ENCODE measurements around the gene RERE. TPM values are rescaled to one million over a fixed set of nuclear protein-coding genes. Genes with fewer than 3 reads are reported as not detected.
A peak's percentile ranks its signal among the peaks of the same experiment; 100 is the strongest.

The RERE gene
- total RNA-seq, 1 donor, result 55.0 TPM

GRCh38 chr1:8670371-8670818 lies 147.0 kb downstream of the RERE start:
- DNase-seq (ENCODE audit: insufficient read length, low spot score, missing footprints), result no peak
- Histone ChIP-seq H3K27ac (ENCODE audit: low read depth, low read length) (peak overlapping the region; percentile 5), H2AFZ (ENCODE audit: low read length) (no peak overlapping the region), H3K36me3 (ENCODE audit: insufficient read depth, low read length) (no peaks in the 10 kb centered on the region), H3K4me2 (ENCODE audit: insufficient read depth, low read length) (peak overlapping the region; percentile 37), H3K4me3 (ENCODE audit: insufficient read depth, low read length) (no peak overlapping the region), H3K27me3 (ENCODE audit: insufficient read depth, low read length) (no peaks in the 10 kb centered on the region), H3K4me1 (ENCODE audit: insufficient read depth, low read length) (peaks cover 48% of the 10 kb centered on the region), H3K79me2 (ENCODE audit: insufficient read depth, low read length) (peaks cover 85% of the 10 kb centered on the region), H4K20me1 (ENCODE audit: insufficient read depth, low read length) (no peaks in the 10 kb centered on the region), H3K9me3 (ENCODE audit: low read depth, low read length) (no peaks in the 10 kb centered on the region)
- TF ChIP-seq CTCF (IDR thresholded peaks at IDR 0.05; ENCODE audit: extremely low read depth, low read depth, low read length), result no peak

GRCh38 chr1:8669606-8670335 lies 147.7 kb downstream of the RERE start:
- Histone ChIP-seq H3K4me1 (ENCODE audit: insufficient read depth, low read length) (peaks cover 42% of the 10 kb centered on the region), H3K27ac (ENCODE audit: low read depth, low read length) (no peak overlapping the region), H3K4me3 (ENCODE audit: insufficient read depth, low read length) (no peak overlapping the region), H4K20me1 (ENCODE audit: insufficient read depth, low read length) (no peaks in the 10 kb centered on the region), H3K9me3 (ENCODE audit: low read depth, low read length) (no peaks in the 10 kb centered on the region), H3K27me3 (ENCODE audit: insufficient read depth, low read length) (no peaks in the 10 kb centered on the region), H3K4me2 (ENCODE audit: insufficient read depth, low read length) (no peak overlapping the region), H3K79me2 (ENCODE audit: insufficient read depth, low read length) (peaks cover 86% of the 10 kb centered on the region), H3K36me3 (ENCODE audit: insufficient read depth, low read length) (no peaks in the 10 kb centered on the region), H2AFZ (ENCODE audit: low read length) (no peak overlapping the region)
- DNase-seq (ENCODE audit: insufficient read length, low spot score, missing footprints), result no peak
- TF ChIP-seq CTCF (IDR thresholded peaks at IDR 0.05; ENCODE audit: extremely low read depth, low read depth, low read length), result no peak

- H4K20me1 ChIP-seq (ENCODE audit: insufficient read depth, low read length), result no peaks in the 10 kb centered on the region
- no peaks in the 10 kb centered on the region for H3K36me3 ChIP-seq (ENCODE audit: insufficient read depth, low read length)
- no peak overlapping the region for H3K4me3 ChIP-seq (ENCODE audit: insufficient read depth, low read length)
- H3K79me2 ChIP-seq (ENCODE audit: insufficient read depth, low read length), result peaks cover 89% of the 10 kb centered on the region
- no peak overlapping the region for H2AFZ ChIP-seq (ENCODE audit: low read length)
- H3K27me3 ChIP-seq (ENCODE audit: insufficient read depth, low read length), result no peaks in the 10 kb centered on the region
- peak overlapping the region; percentile 25 for H3K4me2 ChIP-seq (ENCODE audit: insufficient read depth, low read length)
- H3K9me3 ChIP-seq (ENCODE audit: low read depth, low read length), result no peaks in the 10 kb centered on the region
- no peak for DNase-seq (ENCODE audit: insufficient read length, low spot score, missing footprints)
- no peak for TF ChIP-seq CTCF (IDR thresholded peaks at IDR 0.05; ENCODE audit: extremely low read depth, low read depth, low read length)
- H3K27ac ChIP-seq (ENCODE audit: low read depth, low read length), result no peak overlapping the region
- peaks cover 54% of the 10 kb centered on the region for H3K4me1 ChIP-seq (ENCODE audit: insufficient read depth, low read length)
Observed at GRCh38 chr1:8667869-8668594, 149.4 kb downstream of the RERE start.

Data from osteoblast (primary cell).